IMR-90 (cell line): ENCODE results near the gene PIH1D1. TPM values are rescaled to one million over a fixed set of nuclear protein-coding genes. Genes with fewer than 3 reads are reported as not detected.

Experiments used
- ATAC-seq: fragments of 200-7000 bp; cut with Tn5 transposase; 2 replicates; pipeline ENCODE4 v1.9.1; 2020; ENCODE audit warnings: low read depth, mild to moderate bottlenecking, moderate library complexity
- BruUV-seq: library from RNA; stranded (reverse); fragments of 400-500 nt; replicated peaks from 2 replicates; lab custom pipeline; 2021; lab: Mats Ljungman, UMichigan
- CTCF ChIA-PET: fragments of 300-600 bp; formaldehyde crosslinking; extraction: SDS; loops from one replicate; lab custom pipeline; 2021; ENCODE audit warnings: antibody characterized with exemption; lab: Yijun Ruan, JAX
- POLR2A ChIA-PET: fragments of 300-600 bp; sonication (Branson Sonifier 250); formaldehyde crosslinking; loops from one replicate; lab custom pipeline; 2022; ENCODE audit warnings: antibody characterized with exemption; ENCODE audit not compliant: unreplicated experiment; lab: Charles Lee
- DNase-seq: peaks from one replicate; pipeline ENCODE4 v3.0.0; 2013
- H2AFZ ChIP-seq: replicated peaks from 2 replicates; pipeline ENCODE3; 2013; ENCODE audit warnings: low read length, mild to moderate bottlenecking; ENCODE audit not compliant: poor library complexity
- H2AK5ac ChIP-seq: 2 replicates; pipeline ENCODE4 v1.6.1; 2013; ENCODE audit warnings: low read depth, low read length, inconsistent platforms
- H2AK9ac ChIP-seq: replicated peaks from 2 replicates; pipeline ENCODE3; 2013; ENCODE audit warnings: mild to moderate bottlenecking, low read depth, low read length, moderate library complexity; ENCODE audit not compliant: poor library complexity
- H2BK120ac ChIP-seq: 2 replicates; pipeline ENCODE4 v1.6.1; 2013; ENCODE audit warnings: low read depth, low read length, inconsistent platforms
- H2BK15ac ChIP-seq: 3 replicates; pipeline ENCODE4 v1.6.1; 2013; ENCODE audit warnings: low read depth, low read length, inconsistent platforms
- H2BK20ac ChIP-seq: 2 replicates; pipeline ENCODE4 v1.6.1; 2013; ENCODE audit warnings: low read depth, mild to moderate bottlenecking, inconsistent platforms, low read length, moderate library complexity
- H2BK5ac ChIP-seq: 2 replicates; pipeline ENCODE4 v1.6.1; 2013; ENCODE audit warnings: mild to moderate bottlenecking, low read depth, low read length, inconsistent platforms; ENCODE audit not compliant: poor library complexity, severe bottlenecking
- H3K14ac ChIP-seq: replicated peaks from 2 replicates; pipeline ENCODE4 v1.6.1; 2013; ENCODE audit warnings: low read depth, low read length, inconsistent platforms
- H3K18ac ChIP-seq: 2 replicates; pipeline ENCODE4 v1.6.1; 2013; ENCODE audit warnings: low read depth, low read length, control low read depth
- H3K23ac ChIP-seq: 2 replicates; pipeline ENCODE4 v1.6.1; 2013; ENCODE audit warnings: low read depth, low read length, inconsistent platforms
- H3K27ac ChIP-seq: 2 replicates; pipeline ENCODE4 v1.5.1; 2013; ENCODE audit warnings: mild to moderate bottlenecking, control low read depth, low read length; ENCODE audit not compliant: insufficient read depth
- H3K27me3 ChIP-seq: 2 replicates; pipeline ENCODE4 v1.6.1; 2013; ENCODE audit warnings: low read length; ENCODE audit not compliant: control insufficient read depth, insufficient read depth
- H3K36me3 ChIP-seq: 2 replicates; pipeline ENCODE4 v1.6.1; 2013; ENCODE audit warnings: low read length, mixed read lengths; ENCODE audit not compliant: control insufficient read depth, insufficient read depth
- H3K4ac ChIP-seq: 2 replicates; pipeline ENCODE4 v1.6.1; 2013; ENCODE audit warnings: low read depth, low read length, inconsistent platforms
- H3K4me1 ChIP-seq: 2 replicates; pipeline ENCODE4 v1.6.1; 2013; ENCODE audit warnings: low read length, mixed read lengths; ENCODE audit not compliant: control insufficient read depth, insufficient read depth
- H3K4me2 ChIP-seq: 2 replicates; pipeline ENCODE4 v1.6.1; 2013; ENCODE audit warnings: low read depth, mild to moderate bottlenecking, control low read depth, low read length, moderate library complexity
- H3K4me3 ChIP-seq: 2 replicates; pipeline ENCODE4 v1.5.1; 2013; ENCODE audit warnings: low read depth, mild to moderate bottlenecking, control low read depth, low read length, moderate library complexity; ENCODE audit not compliant: insufficient read depth
- H3K56ac ChIP-seq: 2 replicates; pipeline ENCODE4 v1.6.1; 2013; ENCODE audit warnings: low read length, inconsistent platforms; ENCODE audit not compliant: insufficient read depth; ENCODE audit errors: extremely low read depth
- H3K79me1 ChIP-seq, 2 experiments: 2 replicates each; pipeline ENCODE4 v1.6.1; 2013; ENCODE audit warnings: low read length in 2 of 2, inconsistent platforms in 1 of 2, low read depth in 1 of 2
- H3K9ac ChIP-seq: 2 replicates; pipeline ENCODE4 v1.6.1; 2013; ENCODE audit warnings: low read depth, low read length, control low read depth
- H3K9me1 ChIP-seq: 2 replicates; pipeline ENCODE4 v1.6.1; 2013; ENCODE audit warnings: low read length, inconsistent platforms; ENCODE audit not compliant: insufficient read depth
- H3K9me3 ChIP-seq: 2 replicates; pipeline ENCODE4 v1.6.1; 2013; ENCODE audit warnings: low read length; ENCODE audit not compliant: control insufficient read depth, insufficient read depth
- H4K20me1 ChIP-seq: 2 replicates; pipeline ENCODE4 v1.6.1; 2013; ENCODE audit warnings: low read length, inconsistent platforms; ENCODE audit not compliant: insufficient read depth
- H4K5ac ChIP-seq: 2 replicates; pipeline ENCODE4 v1.6.1; 2013; ENCODE audit warnings: mild to moderate bottlenecking, low read depth, low read length, control low read depth
- H4K8ac ChIP-seq, 2 experiments: 2 replicates each; pipeline ENCODE4 v1.6.1; 2013; ENCODE audit warnings: low read depth in 2 of 2, low read length in 2 of 2, control low read depth in 1 of 2, inconsistent platforms in 1 of 2
- H4K91ac ChIP-seq: 2 replicates; pipeline ENCODE4 v1.6.1; 2013; ENCODE audit warnings: low read depth, low read length, inconsistent platforms; ENCODE audit not compliant: insufficient read depth
- BHLHE40 ChIP-seq: fragments of 150-350 bp; IDR thresholded peaks from 2 replicates; pipeline ENCODE4 v1.6.1; 2016; ENCODE audit warnings: mild to moderate bottlenecking, low read depth, low read length
- CEBPB ChIP-seq: IDR thresholded peaks from 2 replicates; pipeline ENCODE4 v1.6.1; 2012; ENCODE audit warnings: low read depth, low read length, improper control_type of control experiment
- FOS ChIP-seq: fragments of 150-350 bp; IDR thresholded peaks from 2 replicates; pipeline ENCODE4 v1.6.1; 2016; ENCODE audit warnings: low read depth, low read length
- MAZ ChIP-seq: IDR thresholded peaks from 2 replicates; pipeline ENCODE4 v1.6.1; 2012; ENCODE audit warnings: low read depth, mild to moderate bottlenecking, low read length, improper control_type of control experiment, moderate library complexity, borderline replicate concordance
- MXI1 ChIP-seq: IDR thresholded peaks from 2 replicates; pipeline ENCODE4 v1.6.1; 2012; ENCODE audit warnings: low read depth, mild to moderate bottlenecking, low read length, moderate library complexity, borderline replicate concordance
- NFE2L2 ChIP-seq: fragments of 150-350 bp; IDR thresholded peaks from 2 replicates; pipeline ENCODE4 v1.6.1; 2016; ENCODE audit warnings: low read depth, mild to moderate bottlenecking, low read length
- POLR2A ChIP-seq: IDR thresholded peaks from 2 replicates; pipeline ENCODE4 v1.6.1; 2012; ENCODE audit warnings: mild to moderate bottlenecking, low read depth, low read length
- RAD21 ChIP-seq: IDR thresholded peaks from 2 replicates; pipeline ENCODE4 v1.6.1; 2012; ENCODE audit warnings: low read length, improper control_type of control experiment
- RCOR1 ChIP-seq: IDR thresholded peaks from 2 replicates; pipeline ENCODE4 v1.6.1; 2012; ENCODE audit warnings: mild to moderate bottlenecking, low read length, improper control_type of control experiment; ENCODE audit not compliant: insufficient replicate concordance
- RFX5 ChIP-seq: IDR thresholded peaks from 2 replicates; pipeline ENCODE4 v1.8.0; 2012; ENCODE audit warnings: low read depth, mild to moderate bottlenecking, low read length, moderate library complexity
- SMC3 ChIP-seq: fragments of 150-350 bp; IDR thresholded peaks from 2 replicates; pipeline ENCODE4 v1.6.1; 2016; ENCODE audit warnings: low read depth, mild to moderate bottlenecking, antibody characterized with exemption, low read length, moderate library complexity
- USF2 ChIP-seq: fragments of 150-350 bp; IDR thresholded peaks from 2 replicates; pipeline ENCODE4 v1.6.1; 2017; ENCODE audit warnings: mild to moderate bottlenecking, antibody characterized with exemption, low read length, low read depth
- WGBS, 2 experiments: methylation state at CpG; one replicate each; pipeline versions ENCODE4 v1.1.5 to v1.1.7; 2013; ENCODE audit warnings: missing lambda C conversion rate in 2 of 2; ENCODE audit not compliant: insufficient read length in 1 of 2; ENCODE audit errors: extremely low coverage in 2 of 2; 5-methylcytosine and 5-hydroxymethylcytosine counted together
- dilution Hi-C: fragments of 300-500 bp; cut with HindIII; formaldehyde crosslinking; loops from one replicate; pipeline ENCODE4 v1.14.3; 2018; ENCODE audit warnings: low sequenced_read_pairs; ENCODE audit not compliant: unreplicated experiment
- in situ Hi-C: fragments of 300-500 bp; cut with MboI; formaldehyde crosslinking; loops from 3 replicates; pipeline ENCODE4 v1.14.3; 2019; ENCODE audit warnings: low sequenced_read_pairs, inconsistent platforms, mixed read lengths
- intact Hi-C: fragments of 100-400 bp; cut with micrococcal nuclease; formaldehyde crosslinking; loops from 2 replicates; pipeline ENCODE4 v1.10.0; 2022
- polyA plus RNA-seq, 3 experiments: library from polyadenylated mRNA; depleted of rRNA; stranded (reverse); fragments of >200 nt; gene quantifications; 2 replicates each; pipeline ENCODE4 v1.2.3, GENCODE V29; 2012; ENCODE audit warnings: low replicate concordance in 1 of 3
- total RNA-seq: library from RNA; depleted of rRNA; stranded (reverse); fragments of >200 nt; gene quantifications from 2 replicates; pipeline ENCODE4 v1.2.3, GENCODE V29; 2012
- TF ChIP-seq, protein P1 (sequence below): fragments of 150-350 bp; IDR thresholded peaks from 2 replicates; pipeline ENCODE4 v1.6.1; 2016; ENCODE audit warnings: low read depth, mild to moderate bottlenecking, low read length, moderate library complexity, borderline replicate concordance
- TF ChIP-seq, protein P2 (sequence below): conservative IDR thresholded peaks from 2 replicates; pipeline ENCODE4 v1.5.1; 2012; ENCODE audit warnings: mild to moderate bottlenecking, low read depth, low read length, improper control_type of control experiment

PIH1D1 gene
- total and polyA plus RNA-seq, 2 of the 4 experiments (the other 2 are of a cell fraction), result 77.9 to 122 TPM

GRCh38 chr19:49423071-49423984 is 28.3 kb downstream of the PIH1D1 start, which contains the start of gene PTH2:
TSS of gene PTH2 (minus strand) at chr19:49423441. CDS start at chr19:49423339, 102 bp downstream.
- Histone ChIP-seq H3K27ac (no peak within 1 kb of the TSS), H4K5ac (no peak within 1 kb of the TSS), H3K14ac (no peak within 1 kb of the TSS), H2AK9ac (no peak within 1 kb of the TSS), H3K4ac (no peak within 1 kb of the TSS), H3K18ac (no peak within 1 kb of the TSS), H3K23ac (no peak within 1 kb of the TSS), H3K56ac (no peak within 1 kb of the TSS), H3K4me1 (peaks cover 2% of the 10 kb centered on the region; the same call in 1 of the 2 replicates), H3K9me1 (no peaks in the 10 kb centered on the region), H2AFZ (peak within 1 kb of the TSS; percentile 81), H3K79me1 (no peaks in the 10 kb centered on the region), H3K27me3 (peaks cover 94% of the 10 kb centered on the region), H3K9ac (no peak within 1 kb of the TSS), H3K4me3 (no peak within 1 kb of the TSS), H2AK5ac (no peak within 1 kb of the TSS), H4K91ac (no peak within 1 kb of the TSS), H3K9me3 (peaks cover 2% of the 10 kb centered on the region; the same call in 1 of the 2 replicates), H2BK15ac (no peak within 1 kb of the TSS), H2BK120ac (no peak within 1 kb of the TSS), H2BK5ac (no peak within 1 kb of the TSS), H3K4me2 (peak within 1 kb of the TSS; percentile 10; the same call in 1 of the 2 replicates), H4K8ac (no peak within 1 kb of the TSS), H4K20me1 (no peaks in the 10 kb centered on the region), H3K36me3 (no peaks in the 10 kb centered on the region), H2BK20ac (no peak within 1 kb of the TSS)
- BruUV-seq, result no TSS peak
- no peak for ATAC-seq
- in situ Hi-C loops (no loop called here), intact Hi-C loops (no loop called here), dilution Hi-C loops (no loop called here)
- POLR2A ChIA-PET, result no interaction called here
- WGBS, 2 experiments, result 5% methylated on average over 21 of the region's 42 CpGs; no CpG with 5 or more reads in 1 of the 2 experiments
- CTCF ChIA-PET, result interaction anchor here (0.5 kb wide), 1 partner anchor 163 kb away, joined by 3 read pairs; no protein-coding TSS in a partner anchor
- no peak for DNase-seq
- TF ChIP-seq MAZ, result no peak
- TF ChIP-seq BHLHE40, result no peak
- TF ChIP-seq, protein P1, sequence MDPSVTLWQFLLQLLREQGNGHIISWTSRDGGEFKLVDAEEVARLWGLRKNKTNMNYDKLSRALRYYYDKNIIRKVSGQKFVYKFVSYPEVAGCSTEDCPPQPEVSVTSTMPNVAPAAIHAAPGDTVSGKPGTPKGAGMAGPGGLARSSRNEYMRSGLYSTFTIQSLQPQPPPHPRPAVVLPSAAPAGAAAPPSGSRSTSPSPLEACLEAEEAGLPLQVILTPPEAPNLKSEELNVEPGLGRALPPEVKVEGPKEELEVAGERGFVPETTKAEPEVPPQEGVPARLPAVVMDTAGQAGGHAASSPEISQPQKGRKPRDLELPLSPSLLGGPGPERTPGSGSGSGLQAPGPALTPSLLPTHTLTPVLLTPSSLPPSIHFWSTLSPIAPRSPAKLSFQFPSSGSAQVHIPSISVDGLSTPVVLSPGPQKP, result no peak
- TF ChIP-seq NFE2L2, result no peak
- TF ChIP-seq USF2, result no peak
- no peak for TF ChIP-seq SMC3
- no peak for TF ChIP-seq RCOR1
- no peak for TF ChIP-seq FOS
- TF ChIP-seq, protein P2, sequence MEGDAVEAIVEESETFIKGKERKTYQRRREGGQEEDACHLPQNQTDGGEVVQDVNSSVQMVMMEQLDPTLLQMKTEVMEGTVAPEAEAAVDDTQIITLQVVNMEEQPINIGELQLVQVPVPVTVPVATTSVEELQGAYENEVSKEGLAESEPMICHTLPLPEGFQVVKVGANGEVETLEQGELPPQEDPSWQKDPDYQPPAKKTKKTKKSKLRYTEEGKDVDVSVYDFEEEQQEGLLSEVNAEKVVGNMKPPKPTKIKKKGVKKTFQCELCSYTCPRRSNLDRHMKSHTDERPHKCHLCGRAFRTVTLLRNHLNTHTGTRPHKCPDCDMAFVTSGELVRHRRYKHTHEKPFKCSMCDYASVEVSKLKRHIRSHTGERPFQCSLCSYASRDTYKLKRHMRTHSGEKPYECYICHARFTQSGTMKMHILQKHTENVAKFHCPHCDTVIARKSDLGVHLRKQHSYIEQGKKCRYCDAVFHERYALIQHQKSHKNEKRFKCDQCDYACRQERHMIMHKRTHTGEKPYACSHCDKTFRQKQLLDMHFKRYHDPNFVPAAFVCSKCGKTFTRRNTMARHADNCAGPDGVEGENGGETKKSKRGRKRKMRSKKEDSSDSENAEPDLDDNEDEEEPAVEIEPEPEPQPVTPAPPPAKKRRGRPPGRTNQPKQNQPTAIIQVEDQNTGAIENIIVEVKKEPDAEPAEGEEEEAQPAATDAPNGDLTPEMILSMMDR, result no peak
- no peak for TF ChIP-seq MXI1
- no peak for TF ChIP-seq CEBPB
- TF ChIP-seq RFX5, result no peak
- no peak for TF ChIP-seq RAD21
- TF ChIP-seq POLR2A, result no peak
